Measurements from ENCODE around the gene RNASE7.

Gene RNASE7

DNA sequence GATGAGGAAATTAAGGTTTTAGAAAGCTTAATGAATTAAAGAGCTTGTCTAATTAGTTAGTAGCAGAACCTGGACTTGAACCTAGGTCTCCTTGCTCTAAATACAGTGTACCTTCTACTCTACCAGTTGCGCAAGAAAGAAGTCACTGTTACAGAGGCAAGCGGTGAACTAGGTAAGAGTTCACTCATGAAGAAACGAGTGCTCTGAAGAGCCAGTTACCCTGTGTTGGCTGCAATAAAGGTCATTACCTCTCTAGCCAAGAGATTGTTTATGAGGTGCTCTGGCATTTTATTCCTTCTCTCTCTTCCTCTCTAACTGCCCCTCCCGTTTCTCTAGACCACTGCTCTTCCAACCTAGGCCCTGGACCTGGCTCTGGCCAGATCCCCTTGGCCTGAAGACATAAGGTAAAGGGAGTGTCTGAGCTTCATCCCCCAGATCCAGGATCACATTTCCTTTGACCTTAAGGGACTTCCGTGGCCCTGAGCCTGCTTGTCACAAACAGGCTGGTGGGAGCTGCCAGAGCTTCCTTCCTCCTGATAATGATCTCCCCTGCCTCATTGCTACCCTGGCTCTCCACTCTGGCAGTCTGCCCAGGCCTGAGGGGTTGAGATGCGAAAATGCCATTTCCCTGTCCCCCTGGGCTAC lies 1.9 kb downstream of the RNASE7 start:
- H3K36me3 ChIP-seq, result no peaks in the 10 kb centered on the region
- H3K27me3 ChIP-seq, result no peaks in the 10 kb centered on the region
- no peak overlapping the region for H3K4me3 ChIP-seq (ENCODE audit: low read depth, low read length)
- TF ChIP-seq, protein P1, sequence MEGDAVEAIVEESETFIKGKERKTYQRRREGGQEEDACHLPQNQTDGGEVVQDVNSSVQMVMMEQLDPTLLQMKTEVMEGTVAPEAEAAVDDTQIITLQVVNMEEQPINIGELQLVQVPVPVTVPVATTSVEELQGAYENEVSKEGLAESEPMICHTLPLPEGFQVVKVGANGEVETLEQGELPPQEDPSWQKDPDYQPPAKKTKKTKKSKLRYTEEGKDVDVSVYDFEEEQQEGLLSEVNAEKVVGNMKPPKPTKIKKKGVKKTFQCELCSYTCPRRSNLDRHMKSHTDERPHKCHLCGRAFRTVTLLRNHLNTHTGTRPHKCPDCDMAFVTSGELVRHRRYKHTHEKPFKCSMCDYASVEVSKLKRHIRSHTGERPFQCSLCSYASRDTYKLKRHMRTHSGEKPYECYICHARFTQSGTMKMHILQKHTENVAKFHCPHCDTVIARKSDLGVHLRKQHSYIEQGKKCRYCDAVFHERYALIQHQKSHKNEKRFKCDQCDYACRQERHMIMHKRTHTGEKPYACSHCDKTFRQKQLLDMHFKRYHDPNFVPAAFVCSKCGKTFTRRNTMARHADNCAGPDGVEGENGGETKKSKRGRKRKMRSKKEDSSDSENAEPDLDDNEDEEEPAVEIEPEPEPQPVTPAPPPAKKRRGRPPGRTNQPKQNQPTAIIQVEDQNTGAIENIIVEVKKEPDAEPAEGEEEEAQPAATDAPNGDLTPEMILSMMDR (IDR thresholded peaks at IDR 0.05; ENCODE audit: low read depth, low read length), result no peak
- peak; percentile 93 for DNase-seq
- H3K9me3 ChIP-seq, result no peaks in the 10 kb centered on the region
- H3K4me1 ChIP-seq, result peaks cover 32% of the 10 kb centered on the region

DNA sequence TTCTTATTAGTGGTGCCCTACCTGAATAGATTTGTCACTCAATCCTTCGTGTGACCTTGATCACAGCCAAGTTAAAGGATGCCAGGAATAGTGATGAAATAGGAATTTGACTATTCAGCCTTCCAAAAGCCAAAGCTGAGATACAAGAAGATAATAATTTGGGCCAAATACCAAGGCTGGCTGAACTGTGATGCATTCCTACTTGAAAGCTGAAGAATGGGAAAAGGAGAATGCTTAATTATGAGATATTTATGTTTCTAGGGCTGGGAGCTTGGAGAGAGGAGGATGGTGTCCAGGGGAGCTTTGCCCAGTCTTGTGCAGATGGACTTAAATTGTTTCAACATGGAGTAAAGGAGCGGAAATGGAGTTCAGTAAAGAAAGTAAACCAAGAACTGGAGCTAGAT lies 5.2 kb downstream of the RNASE7 start:
- TF ChIP-seq, protein P1 (IDR thresholded peaks at IDR 0.05; ENCODE audit: low read depth, low read length), result no peak
- Histone ChIP-seq H3K27me3 (no peaks in the 10 kb centered on the region), H3K4me1 (peaks cover 20% of the 10 kb centered on the region), H3K9me3 (no peaks in the 10 kb centered on the region), H3K36me3 (no peaks in the 10 kb centered on the region), H3K4me3 (ENCODE audit: low read depth, low read length) (no peak overlapping the region)
- DNase-seq, result no peak

DNA sequence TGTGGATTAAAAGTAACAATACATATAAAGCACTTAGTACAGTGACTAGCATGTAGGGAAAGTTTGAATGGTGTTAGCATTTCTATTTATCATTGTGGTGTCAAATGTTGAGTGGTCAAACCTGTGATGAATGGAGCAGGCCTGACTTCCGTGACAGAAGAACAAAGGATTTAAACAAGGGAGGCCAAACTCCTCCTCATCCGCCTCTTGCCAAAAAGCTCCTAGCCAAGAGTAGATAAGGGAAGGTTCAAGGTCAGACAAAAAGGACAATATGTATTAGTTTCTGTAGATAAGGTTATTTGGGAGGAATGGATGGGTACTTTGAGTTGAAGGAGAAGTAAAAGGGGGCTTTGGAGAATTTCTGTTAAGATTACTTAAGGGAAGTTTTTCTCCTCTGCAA lies 6.5 kb downstream of the RNASE7 start:
- H3K36me3 ChIP-seq, result no peaks in the 10 kb centered on the region
- no peaks in the 10 kb centered on the region for H3K9me3 ChIP-seq
- H3K27me3 ChIP-seq, result no peaks in the 10 kb centered on the region
- peaks cover 15% of the 10 kb centered on the region for H3K4me1 ChIP-seq
- no peak overlapping the region for H3K4me3 ChIP-seq (ENCODE audit: low read depth, low read length)
- TF ChIP-seq, protein P1 (IDR thresholded peaks at IDR 0.05; ENCODE audit: low read depth, low read length), result no peak
- no peak for DNase-seq

DNA sequence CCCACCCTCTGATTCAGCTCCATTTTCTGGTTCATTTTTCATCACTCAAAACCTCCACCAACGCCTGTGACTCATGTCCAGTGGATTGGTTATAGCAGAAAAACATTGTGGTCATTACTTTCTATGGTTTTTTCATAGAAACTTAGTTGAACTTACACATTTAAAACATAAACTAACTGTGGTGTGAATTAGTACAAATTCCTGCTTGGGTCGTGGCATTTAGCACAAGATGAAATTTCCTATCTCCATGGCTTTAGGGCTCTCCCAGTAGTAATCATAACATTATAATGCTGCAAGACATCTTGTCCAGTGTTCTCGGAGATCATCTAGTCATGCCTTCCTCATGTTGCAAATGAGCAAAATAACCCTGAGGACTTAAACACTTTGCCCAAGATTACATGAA lies 7.1 kb downstream of the RNASE7 start:
- Histone ChIP-seq H3K36me3 (no peaks in the 10 kb centered on the region), H3K4me3 (ENCODE audit: low read depth, low read length) (no peak overlapping the region), H3K27me3 (no peaks in the 10 kb centered on the region), H3K9me3 (no peaks in the 10 kb centered on the region), H3K4me1 (peaks cover 9% of the 10 kb centered on the region)
- no peak for DNase-seq
- TF ChIP-seq, protein P1 (IDR thresholded peaks at IDR 0.05; ENCODE audit: low read depth, low read length), result no peak

DNA sequence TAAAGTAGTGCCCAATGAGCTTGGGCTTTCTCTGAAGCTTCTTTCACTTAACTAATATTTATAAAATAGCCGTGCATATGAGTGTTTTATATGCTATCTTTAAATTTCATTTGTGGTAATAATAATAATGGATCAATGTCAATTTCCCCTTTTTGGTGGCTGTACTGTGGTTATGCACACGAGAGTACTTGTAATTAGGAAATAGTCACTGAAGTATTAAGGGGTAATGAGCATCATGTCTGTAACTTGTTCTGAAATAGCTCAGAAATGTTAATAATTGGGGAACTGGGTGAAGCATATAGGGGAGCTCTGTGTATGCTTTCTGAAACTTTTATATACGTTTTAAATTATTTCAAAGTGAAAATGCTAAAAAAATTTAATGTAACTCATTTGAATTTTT lies 8.4 kb downstream of the RNASE7 start:
- no peaks in the 10 kb centered on the region for H3K36me3 ChIP-seq
- no peak for DNase-seq
- H3K9me3 ChIP-seq, result no peaks in the 10 kb centered on the region
- no peaks in the 10 kb centered on the region; the same call in 1 of the 2 replicates for H3K4me1 ChIP-seq
- H3K27me3 ChIP-seq, result no peaks in the 10 kb centered on the region
- TF ChIP-seq, protein P1 (IDR thresholded peaks at IDR 0.05; ENCODE audit: low read depth, low read length), result no peak
- no peak overlapping the region for H3K4me3 ChIP-seq (ENCODE audit: low read depth, low read length)

DNA sequence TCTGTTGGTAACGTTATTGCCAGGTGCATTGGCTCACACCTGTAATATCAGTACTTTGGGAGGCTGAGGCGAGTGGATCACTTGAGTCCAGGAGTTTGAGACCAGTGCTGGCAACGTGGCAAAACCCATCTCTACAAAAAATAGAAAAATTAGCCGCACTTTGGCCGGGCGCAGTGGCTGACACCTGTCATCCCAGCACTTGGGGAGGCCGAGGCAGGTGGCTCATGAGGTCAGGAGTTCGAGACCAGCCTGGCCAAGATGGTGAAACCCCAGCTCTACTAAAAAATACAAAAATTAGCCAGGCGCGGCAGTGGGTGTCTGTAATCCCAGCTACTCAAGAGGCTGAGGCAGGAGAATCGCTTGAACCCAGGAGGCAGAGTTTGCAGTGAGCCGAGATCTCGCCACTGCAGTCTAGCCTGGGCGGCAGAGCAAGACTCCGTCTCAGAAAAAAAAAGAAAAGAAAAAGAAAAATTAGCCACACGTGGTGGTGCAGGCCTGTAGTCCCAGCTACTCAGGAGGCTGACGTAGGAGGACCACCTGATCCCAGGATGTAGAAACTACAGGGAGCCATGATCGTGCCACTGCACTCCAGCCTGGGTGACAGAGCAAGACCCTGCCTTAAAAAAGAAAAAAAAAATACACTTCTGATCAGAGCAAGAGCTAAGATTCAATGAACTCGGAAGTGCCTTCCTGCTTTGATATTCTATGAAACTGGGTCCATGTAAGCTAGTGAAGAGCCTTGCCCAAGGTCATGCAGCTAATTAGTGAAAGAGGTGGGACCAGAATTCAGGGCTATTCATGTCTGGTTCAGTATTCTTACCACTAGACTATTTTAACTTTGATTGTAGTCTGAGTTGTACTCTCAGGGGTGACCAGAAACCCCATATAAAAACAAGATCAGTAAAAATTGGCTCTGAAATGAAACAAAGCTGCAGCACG lies 11.3 kb downstream of the RNASE7 start:
- H3K9me3 ChIP-seq, result no peaks in the 10 kb centered on the region
- H3K4me3 ChIP-seq (ENCODE audit: low read depth, low read length), result no peak overlapping the region
- TF ChIP-seq, protein P1 (IDR thresholded peaks at IDR 0.05; ENCODE audit: low read depth, low read length), result no peak
- no peaks in the 10 kb centered on the region for H3K36me3 ChIP-seq
- H3K4me1 ChIP-seq, result no peaks in the 10 kb centered on the region; the same call in 1 of the 2 replicates
- DNase-seq, result no peak
- no peaks in the 10 kb centered on the region for H3K27me3 ChIP-seq
